Activated naive CD4-positive, alpha-beta T cell treated with anti-CD3 and anti-CD28 coated beads, Interleukin-2, amount 50 U/mL, for 16 hours (primary cell): ENCODE measurements around the gene CMPK2.

ENCODE experiments used
- DNase-seq: peaks from one replicate; pipeline ENCODE4 v3.0.0-alpha.2; 2020

The CMPK2 gene

GRCh38 chr2:6808426-6808825 lies 57.3 kb downstream of the CMPK2 start:
- no peak for DNase-seq

- no peak for DNase-seq
These were observed 59.1 kb downstream of the CMPK2 start for GRCh38 chr2:6806604-6807003.

DNA sequence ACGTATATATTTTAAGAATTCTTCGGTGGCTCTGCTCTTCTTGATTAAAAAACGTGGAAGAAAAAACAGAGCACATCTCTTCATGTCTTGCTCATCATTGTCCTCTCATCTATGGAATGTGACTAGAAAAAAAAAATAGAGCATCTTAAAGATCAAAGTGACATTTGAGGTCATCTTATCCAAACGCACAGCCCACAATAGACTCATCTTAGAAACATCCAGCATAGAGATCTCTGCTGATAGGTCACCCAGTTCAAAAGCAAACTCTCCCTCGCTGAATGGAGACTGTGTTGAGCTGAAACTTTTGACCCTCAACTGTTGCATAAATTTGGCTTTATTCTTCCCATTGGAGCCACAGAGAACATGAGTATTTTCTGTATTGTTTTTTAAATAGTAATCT lies 65.2 kb downstream of the CMPK2 start:
- no peak for DNase-seq
